Mesodermal cell (in vitro differentiated cells): ENCODE results near the gene KRT84. TPM values are rescaled to one million over a fixed set of nuclear protein-coding genes. Genes with fewer than 3 reads are reported as not detected.

Source experiments
- H3K27ac ChIP-seq: 2 replicates; pipeline ENCODE4 v1.7.0; 2013; ENCODE audit warnings: mild to moderate bottlenecking, low read depth, low read length, moderate library complexity; ENCODE audit not compliant: severe bottlenecking
- H3K36me3 ChIP-seq: 2 replicates; pipeline ENCODE4 v1.7.1; 2013; ENCODE audit warnings: mild to moderate bottlenecking, low read length, moderate library complexity; ENCODE audit not compliant: control insufficient read depth, insufficient read depth
- H3K4me1 ChIP-seq: one replicate; pipeline ENCODE4 v1.7.1; 2013; ENCODE audit warnings: mild to moderate bottlenecking, low read length; ENCODE audit not compliant: insufficient read depth, control insufficient read depth, poor library complexity, severe bottlenecking
- H3K4me3 ChIP-seq: 2 replicates; pipeline ENCODE4 v1.7.0; 2013; ENCODE audit warnings: low read length, control low read depth, mild to moderate bottlenecking; ENCODE audit not compliant: insufficient read depth, poor library complexity, severe bottlenecking; ENCODE audit errors: extremely low read depth
- H3K9me3 ChIP-seq: 2 replicates; pipeline ENCODE4 v1.7.1; 2013; ENCODE audit warnings: mild to moderate bottlenecking, low read length, moderate library complexity; ENCODE audit not compliant: control insufficient read depth
- WGBS, 2 experiments: methylation state at CpG; one replicate each; pipeline ENCODE4 v1.1.5; 2013; ENCODE audit warnings: missing lambda C conversion rate in 2 of 2; ENCODE audit not compliant: insufficient coverage in 2 of 2; 5-methylcytosine and 5-hydroxymethylcytosine counted together
- polyA plus RNA-seq, 2 experiments: library from polyadenylated mRNA; stranded (reverse); fragments of 50-300 nt; gene quantifications; one replicate each; pipeline ENCODE4 v1.2.3, GENCODE V29; 2013

The KRT84 gene, protein sequence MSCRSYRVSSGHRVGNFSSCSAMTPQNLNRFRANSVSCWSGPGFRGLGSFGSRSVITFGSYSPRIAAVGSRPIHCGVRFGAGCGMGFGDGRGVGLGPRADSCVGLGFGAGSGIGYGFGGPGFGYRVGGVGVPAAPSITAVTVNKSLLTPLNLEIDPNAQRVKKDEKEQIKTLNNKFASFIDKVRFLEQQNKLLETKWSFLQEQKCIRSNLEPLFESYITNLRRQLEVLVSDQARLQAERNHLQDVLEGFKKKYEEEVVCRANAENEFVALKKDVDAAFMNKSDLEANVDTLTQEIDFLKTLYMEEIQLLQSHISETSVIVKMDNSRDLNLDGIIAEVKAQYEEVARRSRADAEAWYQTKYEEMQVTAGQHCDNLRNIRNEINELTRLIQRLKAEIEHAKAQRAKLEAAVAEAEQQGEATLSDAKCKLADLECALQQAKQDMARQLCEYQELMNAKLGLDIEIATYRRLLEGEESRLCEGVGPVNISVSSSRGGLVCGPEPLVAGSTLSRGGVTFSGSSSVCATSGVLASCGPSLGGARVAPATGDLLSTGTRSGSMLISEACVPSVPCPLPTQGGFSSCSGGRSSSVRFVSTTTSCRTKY
- polyA plus RNA-seq (2013, experiment 1 of 2), result not detected
- not detected for polyA plus RNA-seq (2013, experiment 2 of 2)

DNA sequence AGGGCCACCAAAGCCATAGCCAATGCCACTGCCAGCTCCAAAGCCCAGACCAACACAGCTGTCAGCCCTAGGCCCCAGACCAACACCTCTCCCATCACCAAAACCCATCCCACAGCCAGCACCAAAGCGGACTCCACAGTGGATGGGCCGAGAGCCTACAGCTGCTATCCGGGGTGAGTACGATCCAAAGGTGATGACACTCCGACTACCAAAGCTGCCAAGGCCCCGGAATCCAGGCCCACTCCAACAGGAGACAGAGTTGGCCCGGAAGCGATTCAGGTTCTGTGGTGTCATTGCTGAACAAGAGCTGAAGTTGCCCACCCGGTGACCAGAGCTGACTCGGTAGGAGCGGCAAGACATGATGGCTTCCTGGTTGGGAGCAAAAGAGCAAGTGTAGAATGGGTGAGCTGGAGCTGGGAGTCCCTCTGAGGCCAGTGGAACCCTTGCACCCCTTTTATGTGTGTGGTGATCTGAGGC is at the start of gene KRT84:
Gene KRT84, minus strand, starts transcription at position 427 of the 477 bp plus-strand sequence. Its CDS starts 67 bp downstream, at position 360.
- H3K9me3 ChIP-seq, result no peaks in the 10 kb centered on the region

DNA sequence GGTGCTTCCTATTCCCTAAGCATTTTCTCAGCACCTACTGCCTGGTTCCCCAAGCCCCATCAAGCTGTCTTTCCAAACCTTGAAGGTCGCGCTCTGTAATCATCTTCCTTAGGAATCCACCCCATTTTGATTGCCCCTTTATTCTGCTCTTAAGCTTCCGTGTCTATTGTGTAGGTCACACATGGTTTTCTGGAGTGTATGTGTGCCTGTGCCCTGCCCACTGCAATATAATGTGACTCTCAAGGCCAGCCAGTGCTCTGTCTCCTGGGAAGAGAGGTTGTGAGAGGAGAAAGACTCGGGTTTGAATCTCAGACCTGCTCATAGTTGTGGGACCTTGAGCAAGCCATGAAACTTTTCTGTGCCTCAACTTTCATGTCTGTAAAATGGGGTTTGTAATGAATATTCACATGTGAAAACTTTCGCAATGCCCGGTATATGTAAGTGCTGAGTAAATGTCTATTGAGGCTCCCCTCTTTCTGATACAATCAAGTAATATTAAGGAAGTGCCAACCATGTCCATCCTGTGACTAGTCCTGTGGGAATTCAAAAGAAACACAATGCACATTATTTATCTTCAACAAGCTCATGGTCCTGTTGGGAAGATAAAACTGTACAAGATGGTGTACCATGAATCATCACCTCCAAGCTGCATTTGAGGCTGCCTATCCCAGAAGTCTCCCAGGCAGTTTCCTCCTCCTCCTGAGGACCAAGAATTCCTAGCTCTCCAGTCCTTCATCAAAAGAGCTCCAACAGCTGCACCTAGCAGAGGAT is 49.5 kb upstream of the KRT84 start:
- WGBS, 2 experiments, result 90 to 92% methylated on average over 1 to 2 of the region's 6 CpGs
- no peaks in the 10 kb centered on the region for H3K9me3 ChIP-seq
- H3K4me1 ChIP-seq, result peaks cover 7% of the 10 kb centered on the region
- H3K4me3 ChIP-seq, result no peak overlapping the region
- H3K27ac ChIP-seq, result no peak overlapping the region
- no peaks in the 10 kb centered on the region for H3K36me3 ChIP-seq

More for the DNA sequence above, at the start of gene KRT84:
- Histone ChIP-seq H3K4me3 (no peak within 1 kb of the TSS), H3K27ac (no peak within 1 kb of the TSS), H3K4me1 (peaks cover 7% of the 10 kb centered on the region), H3K36me3 (no peaks in the 10 kb centered on the region)
- 93 to 94% methylated on average over 10 to 11 of the region's 11 CpGs for WGBS, 2 experiments

DNA sequence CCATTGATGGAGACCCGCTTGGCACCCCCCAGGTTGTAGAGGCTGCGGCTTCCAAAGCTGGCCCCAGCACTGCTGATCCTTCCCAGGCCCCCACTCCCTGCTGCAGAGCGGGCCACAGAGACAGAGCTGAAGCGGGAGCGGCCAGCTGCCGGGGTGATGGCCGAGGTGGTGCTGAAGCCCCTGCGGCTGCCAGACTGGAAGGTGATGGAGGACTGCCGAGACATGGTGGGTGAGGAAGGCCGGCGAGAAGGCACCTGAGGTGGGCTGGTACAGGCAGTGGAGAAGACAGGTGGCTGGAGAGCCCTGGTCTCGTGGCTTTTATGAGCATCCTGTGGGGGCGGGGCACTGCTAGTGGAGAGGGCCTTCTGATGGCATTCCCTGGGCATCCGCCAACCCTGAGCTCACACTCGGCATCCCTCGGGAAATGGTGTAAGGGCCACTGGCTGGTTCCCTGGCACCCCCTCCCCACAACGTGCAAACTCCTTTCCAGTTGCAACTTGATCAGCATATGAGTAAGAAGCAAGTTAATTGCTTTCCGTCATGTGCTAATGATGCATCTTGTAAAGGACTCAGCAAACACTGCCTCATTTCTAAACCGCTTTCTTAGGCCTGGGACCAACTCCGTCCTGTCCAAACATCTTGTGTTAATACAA is 48.8 kb upstream of the KRT84 start, which contains the start of gene KRT75:
Gene KRT75, minus strand, starts transcription at position 291 of the 653 bp plus-strand sequence. Its CDS starts 67 bp downstream, at position 224.
- Histone ChIP-seq H3K4me3 (no peak within 1 kb of the TSS), H3K9me3 (no peaks in the 10 kb centered on the region), H3K27ac (no peak within 1 kb of the TSS), H3K4me1 (peaks cover 7% of the 10 kb centered on the region), H3K36me3 (no peaks in the 10 kb centered on the region)
- 86 to 92% methylated on average over 17 to 18 of the region's 20 CpGs for WGBS, 2 experiments

DNA sequence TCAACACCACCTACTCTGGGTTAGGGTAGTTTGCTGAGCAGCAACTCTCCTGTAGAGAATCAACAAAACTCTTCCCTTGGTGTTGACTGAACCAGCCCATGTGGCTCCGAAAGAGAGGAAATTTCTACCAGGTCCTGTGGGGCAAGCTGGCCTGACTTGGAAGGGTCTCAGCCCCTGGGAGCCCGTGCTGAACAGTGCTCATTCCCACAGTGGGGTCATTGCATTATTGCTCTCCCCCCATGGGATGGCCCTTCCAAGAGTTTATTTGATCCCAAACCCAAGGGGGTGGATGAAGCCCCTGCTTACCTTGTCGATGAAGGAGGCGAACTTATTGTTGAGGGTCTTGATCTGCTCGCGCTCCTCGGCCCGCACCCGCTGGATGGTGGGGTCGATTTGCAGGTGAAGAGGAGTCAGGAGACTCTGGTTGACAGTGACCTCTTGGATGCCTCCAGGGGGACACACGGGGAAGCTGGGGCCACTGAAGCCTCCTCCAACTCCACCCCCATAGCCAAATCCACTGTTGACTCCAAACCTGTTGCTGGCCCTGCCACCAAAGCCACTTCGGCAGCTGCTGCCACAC is 48.1 kb upstream of the KRT84 start:
- Histone ChIP-seq H3K27ac (no peak overlapping the region), H3K9me3 (no peaks in the 10 kb centered on the region), H3K4me3 (no peak overlapping the region), H3K4me1 (peaks cover 7% of the 10 kb centered on the region), H3K36me3 (no peaks in the 10 kb centered on the region)
- WGBS, 2 experiments, result 91% methylated on average over 3 to 10 of the region's 12 CpGs

DNA sequence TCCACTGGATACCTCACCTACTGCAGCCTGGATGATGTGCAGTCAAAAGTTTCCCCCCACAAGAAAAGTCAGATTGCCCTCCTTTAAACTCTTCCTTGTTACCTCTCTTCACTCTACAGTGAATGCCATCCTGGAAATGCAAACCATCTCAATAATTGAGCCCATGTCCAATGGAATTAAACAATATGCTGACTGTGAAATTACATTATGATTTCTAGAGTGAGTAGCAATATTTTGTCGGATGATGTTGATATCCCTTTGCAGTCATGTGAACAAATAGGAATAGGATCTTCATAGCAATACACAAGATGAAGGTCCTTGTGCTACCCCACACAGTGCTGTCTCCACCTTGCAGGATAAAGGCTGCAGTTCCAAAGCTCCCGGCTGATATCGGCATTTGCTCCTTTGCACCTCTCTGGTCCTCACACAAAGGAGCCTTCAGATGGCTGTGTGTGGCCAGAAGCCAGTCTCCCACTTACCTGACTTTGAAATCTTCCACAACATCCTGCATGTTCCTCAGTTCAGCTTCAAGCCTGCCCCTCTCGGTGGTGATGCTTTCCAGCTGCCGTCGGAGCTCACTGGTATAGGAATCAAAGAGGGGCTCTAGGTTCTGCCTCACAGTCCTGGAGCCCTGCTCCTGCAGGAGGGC is 47.2 kb upstream of the KRT84 start:
- Histone ChIP-seq H3K36me3 (no peaks in the 10 kb centered on the region), H3K4me1 (peaks cover 7% of the 10 kb centered on the region), H3K27ac (no peak overlapping the region), H3K4me3 (no peak overlapping the region), H3K9me3 (no peaks in the 10 kb centered on the region)
- 91 to 100% methylated on average over 2 to 5 of the region's 6 CpGs for WGBS, 2 experiments

DNA sequence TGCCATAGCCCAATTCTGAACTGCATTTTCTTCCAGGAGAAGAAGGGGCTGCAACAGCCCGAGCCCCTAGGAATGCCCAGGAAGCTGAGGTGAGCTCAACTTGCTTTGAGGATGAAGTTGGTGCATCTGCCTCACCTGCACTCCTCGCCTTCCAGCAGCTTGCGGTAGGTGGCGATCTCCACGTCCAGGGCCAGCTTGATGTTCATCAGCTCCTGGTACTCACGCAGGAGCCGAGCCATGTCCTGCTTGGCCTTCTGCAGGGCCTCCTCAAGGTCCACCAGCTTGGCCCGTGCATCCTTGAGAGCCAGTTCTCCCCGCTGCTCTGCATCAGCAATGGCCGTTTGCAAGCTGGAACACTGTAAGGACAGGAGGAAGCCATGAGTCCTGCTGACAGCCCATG is 42.7 kb upstream of the KRT84 start:
- Histone ChIP-seq H3K27ac (no peak overlapping the region), H3K36me3 (no peaks in the 10 kb centered on the region), H3K4me3 (no peak overlapping the region), H3K4me1 (peaks cover 8% of the 10 kb centered on the region), H3K9me3 (no peaks in the 10 kb centered on the region)
- WGBS, 2 experiments, result 91% methylated on average over 10 of the region's 10 CpGs

DNA sequence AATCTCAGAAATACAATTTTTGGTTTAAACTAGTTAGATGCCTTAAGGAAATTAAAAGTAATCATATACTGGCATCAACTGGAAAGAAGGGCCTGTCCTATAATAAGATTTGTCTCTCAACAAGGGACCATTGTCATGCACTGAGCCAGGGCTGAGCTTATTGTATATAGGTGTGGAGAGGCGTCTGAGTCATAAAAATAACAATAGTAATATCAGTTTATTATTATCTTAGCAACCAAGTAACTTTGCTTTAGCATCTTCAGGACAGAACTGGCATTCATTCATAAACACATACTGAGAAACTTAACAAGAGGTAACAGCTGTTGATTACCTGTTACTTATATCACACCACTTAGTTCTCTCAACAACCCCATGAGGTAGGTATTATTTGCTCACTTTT is 41.6 kb upstream of the KRT84 start:
- Histone ChIP-seq H3K4me1 (peaks cover 8% of the 10 kb centered on the region), H3K36me3 (no peaks in the 10 kb centered on the region), H3K9me3 (no peaks in the 10 kb centered on the region), H3K4me3 (no peak overlapping the region), H3K27ac (no peak overlapping the region)
- WGBS, 2 experiments, result no CpG with 5 or more reads among the region's 1 CpG

DNA sequence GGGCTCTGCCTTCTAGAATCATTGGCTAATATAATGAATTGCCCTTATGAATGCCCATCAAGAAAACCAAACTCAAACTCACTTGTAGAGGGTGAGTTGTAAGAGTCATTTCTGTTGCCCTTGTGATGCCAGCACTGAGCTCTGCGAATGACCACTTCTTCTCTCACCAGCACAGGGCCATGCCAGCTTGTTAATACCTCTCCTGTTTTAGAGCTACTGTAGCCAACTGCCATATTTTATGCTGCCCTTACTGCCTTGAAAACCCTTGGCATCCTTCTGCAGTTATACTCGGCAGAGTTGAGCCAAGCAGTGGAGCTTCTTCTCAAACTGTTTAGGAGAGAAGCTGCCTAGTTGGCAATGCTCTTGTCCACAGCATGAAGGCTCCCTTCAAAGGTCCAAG is 40.6 kb upstream of the KRT84 start:
- H3K27ac ChIP-seq, result no peak overlapping the region
- WGBS, 2 experiments, result 79 to 91% methylated on average over 2 of the region's 2 CpGs
- H3K36me3 ChIP-seq, result no peaks in the 10 kb centered on the region
- H3K9me3 ChIP-seq, result no peaks in the 10 kb centered on the region
- H3K4me1 ChIP-seq, result peaks cover 8% of the 10 kb centered on the region
- no peak overlapping the region for H3K4me3 ChIP-seq

DNA sequence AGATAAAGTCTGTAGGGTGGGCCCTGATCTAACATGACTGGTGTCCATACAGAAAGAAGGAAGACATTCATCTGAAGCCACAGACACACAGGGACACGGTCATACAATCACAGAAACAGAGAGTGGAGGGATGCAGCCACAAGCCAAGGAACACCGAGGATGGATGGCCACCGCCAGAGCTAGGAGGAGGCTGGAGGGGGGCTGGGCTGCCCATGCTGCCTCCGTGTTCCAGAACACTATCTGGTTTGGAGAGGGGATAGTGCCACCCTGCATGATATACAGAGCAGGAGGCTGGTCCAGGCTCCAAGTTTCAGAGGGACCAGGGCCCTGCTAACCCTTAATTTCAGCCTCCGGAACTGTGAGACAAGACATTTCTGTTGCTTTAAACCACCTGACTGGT is 40.0 kb upstream of the KRT84 start:
- peaks cover 8% of the 10 kb centered on the region for H3K4me1 ChIP-seq
- no peaks in the 10 kb centered on the region for H3K36me3 ChIP-seq
- 87 to 97% methylated on average over 5 of the region's 5 CpGs for WGBS, 2 experiments
- no peak overlapping the region for H3K4me3 ChIP-seq
- H3K9me3 ChIP-seq, result no peaks in the 10 kb centered on the region
- no peak overlapping the region for H3K27ac ChIP-seq
